Measurements from ENCODE around the gene GABRG3.

DNA sequence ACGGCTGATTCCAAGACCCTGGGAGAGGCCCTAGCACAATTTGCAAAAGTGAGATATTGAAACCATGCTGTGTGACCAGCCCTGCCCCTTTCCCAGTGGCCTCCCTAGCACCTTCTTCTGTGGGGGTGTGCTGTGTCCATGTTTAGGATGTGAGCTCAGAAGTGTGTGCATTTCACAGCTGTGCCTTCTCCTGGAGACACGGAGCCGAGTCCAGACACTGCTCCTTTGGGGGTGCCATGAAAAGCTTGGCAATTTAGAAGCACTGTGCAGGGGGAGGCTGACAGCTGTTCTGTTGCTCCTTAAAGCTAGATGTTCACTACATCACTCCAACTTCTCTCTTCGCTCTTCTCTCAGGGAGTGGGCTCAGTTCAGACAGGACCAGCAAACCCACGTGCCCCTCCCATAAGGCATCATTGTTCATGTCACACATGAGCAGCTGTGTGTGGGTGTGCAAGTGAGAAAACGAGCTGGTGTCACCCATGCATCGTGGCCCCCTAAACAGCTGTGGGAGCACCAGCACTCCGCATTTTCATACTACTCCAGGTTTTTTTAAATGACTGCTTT, 492.6 kb downstream of the GABRG3 start:
- TF ChIP-seq, protein P1, sequence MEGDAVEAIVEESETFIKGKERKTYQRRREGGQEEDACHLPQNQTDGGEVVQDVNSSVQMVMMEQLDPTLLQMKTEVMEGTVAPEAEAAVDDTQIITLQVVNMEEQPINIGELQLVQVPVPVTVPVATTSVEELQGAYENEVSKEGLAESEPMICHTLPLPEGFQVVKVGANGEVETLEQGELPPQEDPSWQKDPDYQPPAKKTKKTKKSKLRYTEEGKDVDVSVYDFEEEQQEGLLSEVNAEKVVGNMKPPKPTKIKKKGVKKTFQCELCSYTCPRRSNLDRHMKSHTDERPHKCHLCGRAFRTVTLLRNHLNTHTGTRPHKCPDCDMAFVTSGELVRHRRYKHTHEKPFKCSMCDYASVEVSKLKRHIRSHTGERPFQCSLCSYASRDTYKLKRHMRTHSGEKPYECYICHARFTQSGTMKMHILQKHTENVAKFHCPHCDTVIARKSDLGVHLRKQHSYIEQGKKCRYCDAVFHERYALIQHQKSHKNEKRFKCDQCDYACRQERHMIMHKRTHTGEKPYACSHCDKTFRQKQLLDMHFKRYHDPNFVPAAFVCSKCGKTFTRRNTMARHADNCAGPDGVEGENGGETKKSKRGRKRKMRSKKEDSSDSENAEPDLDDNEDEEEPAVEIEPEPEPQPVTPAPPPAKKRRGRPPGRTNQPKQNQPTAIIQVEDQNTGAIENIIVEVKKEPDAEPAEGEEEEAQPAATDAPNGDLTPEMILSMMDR (IDR thresholded peaks at IDR 0.05; ENCODE audit: extremely low read depth in 1 of 2, insufficient read depth in 1 of 2, low read depth in 1 of 2, low read length in 2 of 2), result no peak
- no peak for TF ChIP-seq POLR2AphosphoS5 (IDR thresholded peaks at IDR 0.05; ENCODE audit: insufficient read depth, low read depth, low read length)
- no peak for TF ChIP-seq EZH2 (IDR thresholded peaks at IDR 0.05; ENCODE audit: borderline replicate concordance, low read depth, low read length, severe bottlenecking)
- no peak for TF ChIP-seq POLR2A (IDR thresholded peaks at IDR 0.05; ENCODE audit: low read depth, low read length)
- TF ChIP-seq, protein P2, sequence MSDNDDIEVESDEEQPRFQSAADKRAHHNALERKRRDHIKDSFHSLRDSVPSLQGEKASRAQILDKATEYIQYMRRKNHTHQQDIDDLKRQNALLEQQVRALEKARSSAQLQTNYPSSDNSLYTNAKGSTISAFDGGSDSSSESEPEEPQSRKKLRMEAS (IDR thresholded peaks at IDR 0.05; ENCODE audit: insufficient read depth, insufficient read length), result no peak
- no peak for TF ChIP-seq MYC (IDR thresholded peaks at IDR 0.05; ENCODE audit: low read depth, low read length)
- no peak for TF ChIP-seq FOS (IDR thresholded peaks at IDR 0.05; ENCODE audit: borderline replicate concordance, insufficient read depth, low read length)
- TF ChIP-seq GATA2 (IDR thresholded peaks at IDR 0.05; ENCODE audit: insufficient read depth, insufficient read length, low read depth, low read length), result no peak
- TF ChIP-seq JUN (IDR thresholded peaks at IDR 0.05; ENCODE audit: borderline replicate concordance, insufficient read depth, insufficient read length, low read depth), result no peak

All from endothelial cell of umbilical vein (primary cell).